Measurements from ENCODE around the gene INPP4B.

INPP4B gene

DNA sequence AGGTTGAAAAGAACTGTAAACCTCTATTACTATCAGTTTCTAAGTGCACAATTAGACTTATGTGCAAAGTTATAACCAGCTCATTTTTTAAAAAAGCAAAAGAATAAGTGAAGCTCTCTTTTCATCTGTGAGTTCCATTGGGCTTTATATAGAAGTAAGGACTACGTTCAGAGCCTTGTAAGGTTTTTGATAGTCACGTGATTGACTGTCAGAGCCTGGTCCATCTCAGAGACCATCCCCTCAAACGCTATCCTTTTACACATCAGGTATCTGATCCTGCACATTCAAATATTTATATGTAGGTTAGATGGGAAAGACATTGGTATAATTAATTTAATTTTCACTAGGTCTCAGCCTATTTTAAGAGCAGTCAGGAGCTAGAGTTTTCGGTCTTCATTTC is 279.3 kb downstream of the INPP4B start:
- DNase-seq = no peak

DNA sequence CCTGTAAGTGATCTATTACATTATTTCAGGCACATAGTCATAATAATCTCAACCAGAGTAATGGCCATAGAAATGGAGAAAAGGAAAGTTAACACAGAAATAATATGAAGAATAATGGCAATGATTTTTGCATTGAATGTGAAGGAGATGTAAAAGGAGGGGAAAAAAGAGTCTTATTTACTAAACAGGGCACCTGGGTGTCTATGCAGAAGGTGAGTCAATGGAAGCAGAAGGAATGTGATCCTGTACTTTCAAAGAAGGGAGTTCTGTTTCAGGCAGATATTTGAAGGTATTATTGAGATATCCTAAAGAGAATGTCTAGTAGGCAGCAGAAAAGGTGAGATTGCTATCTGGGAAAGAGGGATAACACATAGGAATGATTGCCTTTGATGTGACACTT is 279.9 kb downstream of the INPP4B start:
- no peak for DNase-seq

DNA sequence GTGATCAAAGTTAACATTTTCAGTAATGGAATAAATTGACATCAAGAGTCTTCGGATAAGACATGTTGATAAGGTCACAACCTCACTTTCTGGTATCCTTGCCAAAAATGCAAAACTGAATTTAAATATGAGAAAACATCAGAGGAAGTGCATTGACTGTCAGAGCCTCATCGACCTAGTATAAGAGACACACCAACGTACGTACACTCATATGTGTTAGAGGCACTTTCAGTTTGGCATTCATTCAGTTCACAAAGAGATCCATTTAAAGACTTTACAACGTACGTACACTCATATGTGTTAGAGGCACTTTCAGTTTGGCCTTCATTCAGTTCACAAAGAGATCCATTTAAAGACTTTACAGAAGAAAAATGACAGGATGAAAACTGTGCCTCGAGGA is 280.3 kb downstream of the INPP4B start:
- no peak for DNase-seq

DNA sequence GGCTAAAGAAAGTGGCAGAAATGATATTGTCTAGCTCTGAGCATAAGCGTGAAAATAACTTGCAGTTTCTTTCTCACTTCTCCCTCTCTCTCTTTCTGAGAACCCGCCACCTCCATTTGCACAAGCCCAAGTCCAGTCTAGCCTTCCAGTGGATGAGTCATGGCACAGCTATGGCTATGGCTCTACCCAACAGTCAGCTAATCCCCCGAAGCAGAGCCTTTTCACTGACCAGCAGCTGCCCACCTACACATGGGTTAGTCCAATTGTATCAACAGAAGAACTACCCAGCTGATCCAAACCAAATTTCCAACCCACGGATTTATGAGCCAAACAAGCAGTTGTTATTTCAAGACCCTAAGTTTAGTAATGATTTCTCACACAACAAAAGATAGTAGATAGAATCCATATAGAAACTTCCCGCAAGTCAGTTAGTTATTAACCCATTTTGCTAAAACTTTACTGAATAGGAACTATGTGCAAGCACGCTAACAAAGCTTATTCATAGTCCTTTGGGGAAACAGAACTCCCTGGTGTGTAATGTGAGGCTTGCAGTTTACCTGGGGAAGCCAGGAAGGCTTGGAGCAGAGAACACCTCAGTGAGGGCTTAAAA is 282.3 kb downstream of the INPP4B start:
- no peak for DNase-seq

DNA sequence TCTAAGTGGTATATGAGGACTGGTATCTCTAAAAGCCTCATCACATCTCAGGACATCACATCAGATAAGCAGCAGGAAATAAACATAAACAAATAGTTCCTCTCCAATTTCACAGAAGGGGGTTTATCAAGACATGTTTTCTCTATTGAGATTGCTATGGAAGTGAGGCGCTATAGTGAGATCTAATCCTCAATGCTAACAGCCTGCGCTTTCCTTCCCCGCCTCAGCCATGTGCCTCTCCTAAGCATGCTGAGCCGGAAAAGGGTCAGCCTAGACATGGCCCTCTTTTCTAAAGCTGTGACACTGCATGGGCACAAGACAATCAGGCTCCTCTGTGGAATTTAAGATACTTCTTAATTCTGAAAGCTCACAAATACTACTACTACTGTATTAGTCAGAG is 286.1 kb downstream of the INPP4B start:
- DNase-seq = no peak

DNA sequence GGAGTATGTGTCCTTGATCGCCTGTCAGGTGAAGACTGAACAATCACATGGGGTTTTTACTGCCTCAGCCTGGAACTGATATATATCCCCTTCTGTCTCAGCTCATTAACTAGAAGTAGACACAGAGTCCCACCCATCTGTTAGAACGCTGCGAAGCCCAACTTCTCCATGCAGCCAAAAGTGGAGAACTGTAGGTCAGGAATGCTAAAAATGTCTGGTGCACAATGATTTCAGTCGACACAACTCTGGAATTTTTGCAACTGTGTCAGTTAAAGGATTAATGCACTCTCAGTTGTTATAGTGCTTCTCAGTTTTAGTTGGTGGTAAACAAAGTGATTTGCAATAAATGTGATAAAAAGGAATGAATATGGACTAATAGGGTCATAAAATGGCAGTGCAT is 287.2 kb downstream of the INPP4B start:
- DNase-seq = no peak

DNA sequence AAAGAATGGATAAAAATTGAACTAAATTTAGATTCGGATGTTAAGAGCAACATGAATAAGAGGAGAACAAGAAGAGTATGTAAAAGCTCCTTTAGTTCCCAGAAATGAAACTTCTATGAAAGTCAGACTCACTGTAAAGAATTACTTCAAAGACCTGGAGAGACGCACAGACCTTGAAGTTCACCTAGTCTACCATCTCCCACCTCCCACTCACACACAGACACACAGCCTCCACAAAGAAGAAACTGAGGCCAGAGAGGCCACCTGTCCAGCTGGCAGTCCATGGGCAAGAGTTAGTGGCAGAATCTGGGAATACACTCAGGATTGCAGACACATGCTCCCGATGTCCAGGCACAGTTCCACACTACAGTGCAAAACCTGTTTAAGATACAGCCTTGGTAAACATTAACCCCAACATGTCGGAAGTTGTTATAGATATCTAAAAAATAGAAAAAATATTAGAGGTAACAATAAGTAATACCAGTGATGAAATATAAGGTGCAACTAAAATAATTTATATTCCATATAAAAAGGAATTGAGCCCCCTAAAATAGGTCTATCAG is 288.8 kb downstream of the INPP4B start:
- no peak for DNase-seq

DNA sequence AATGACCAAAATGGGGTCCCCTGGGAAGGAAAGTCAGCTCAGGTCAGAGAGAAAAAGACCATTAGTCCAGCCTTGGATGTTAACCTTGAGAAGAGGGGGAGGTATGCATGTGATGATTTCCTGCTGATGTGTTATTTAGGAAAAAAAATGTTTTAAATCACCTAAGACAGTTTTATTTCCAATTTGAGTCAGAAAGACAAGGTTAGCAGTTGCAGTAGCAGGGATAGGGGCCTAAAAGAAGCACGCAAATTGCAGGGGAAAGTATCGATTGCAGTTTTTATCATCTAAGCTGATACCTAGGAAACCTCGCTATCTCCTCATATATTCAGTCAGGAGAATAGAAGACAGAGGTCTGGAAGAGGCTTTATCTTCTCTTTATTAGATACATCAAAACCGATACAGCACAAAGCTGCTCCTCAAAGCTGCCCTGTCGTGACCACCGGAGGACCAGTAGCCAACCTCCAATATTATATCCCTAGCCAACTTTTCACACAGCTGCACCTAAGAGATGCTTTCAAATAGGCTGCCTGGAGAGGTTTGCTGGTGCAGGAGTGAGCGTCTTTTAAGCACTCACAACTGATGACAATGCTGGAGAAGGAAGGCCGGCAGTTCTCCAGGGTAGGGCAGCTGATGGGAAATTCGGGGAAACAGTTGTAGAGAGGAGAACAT is 289.4 kb downstream of the INPP4B start:
- no peak for DNase-seq

DNA sequence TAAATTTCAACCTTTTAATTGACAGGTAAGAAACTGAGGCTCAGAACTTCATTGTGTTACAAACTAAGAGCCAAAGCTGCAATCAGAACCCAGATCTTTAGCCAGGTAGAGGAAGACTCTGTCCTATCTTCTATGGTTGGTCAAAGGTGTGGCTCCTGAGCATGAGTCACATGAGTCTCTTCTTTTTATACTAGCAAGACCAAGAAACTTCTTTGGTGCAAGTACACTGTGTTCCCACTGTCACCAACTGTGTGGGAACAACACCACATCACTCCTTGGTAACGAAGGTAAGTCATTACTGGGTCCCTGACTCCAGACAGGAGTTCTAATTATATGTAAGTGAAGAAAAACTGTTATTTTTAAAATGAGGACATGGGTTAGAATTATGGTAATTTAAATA is 290.1 kb downstream of the INPP4B start:
- DNase-seq = no peak

DNA sequence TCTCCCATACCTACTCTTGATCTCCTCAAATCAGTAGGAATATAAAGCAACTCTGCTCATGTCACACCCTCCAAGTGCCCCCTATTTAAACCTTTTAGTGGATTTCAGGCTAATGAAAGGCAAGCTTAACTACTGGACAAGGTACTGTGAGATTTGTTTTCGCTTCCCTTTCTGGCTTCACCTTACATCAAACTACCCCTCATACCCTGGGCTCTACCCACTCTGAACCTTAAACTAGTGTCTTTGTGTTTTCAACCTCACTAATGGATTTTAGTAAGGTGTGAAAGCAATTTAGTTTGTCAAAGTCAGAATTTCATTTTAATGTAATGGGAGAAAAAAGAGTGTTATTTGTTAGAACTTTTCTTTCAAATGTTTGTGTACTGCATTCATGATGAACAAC is 291.7 kb downstream of the INPP4B start:
- no peak for DNase-seq

DNA sequence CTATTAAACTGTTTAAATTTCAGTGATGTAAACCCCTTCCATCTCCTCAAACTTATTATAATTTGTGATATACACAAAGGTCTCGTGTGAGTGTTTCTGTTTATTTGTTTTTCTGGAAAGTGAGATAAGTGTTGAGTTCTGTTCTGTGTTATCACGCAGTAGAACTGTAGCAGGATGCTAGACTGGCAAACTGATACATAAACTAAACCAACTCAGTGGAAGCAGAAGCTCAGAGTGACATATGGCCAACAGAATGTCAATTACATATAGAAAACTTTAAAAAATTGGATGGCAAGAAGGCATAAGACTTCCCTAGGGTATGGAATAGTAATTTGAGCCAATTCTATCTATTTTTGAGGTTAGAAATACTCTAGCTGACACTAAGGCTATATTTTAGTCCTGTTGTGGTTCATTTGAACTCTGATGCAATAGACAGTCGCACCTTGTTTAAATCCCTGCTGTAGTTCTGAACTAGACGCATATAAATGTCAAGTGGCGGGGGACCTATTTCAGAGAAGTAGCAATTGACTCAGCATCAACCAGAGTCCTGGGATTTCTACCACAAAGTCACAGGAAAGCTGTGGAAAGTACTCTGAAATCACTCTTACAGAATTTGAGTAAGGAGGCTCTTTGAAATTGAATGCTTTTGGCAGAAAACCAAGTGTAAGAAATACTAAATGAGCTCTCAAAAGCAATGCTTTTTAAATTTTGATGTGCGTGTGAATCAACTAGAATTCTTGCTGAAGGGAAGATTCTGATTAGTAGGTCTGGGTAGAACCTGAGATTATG is 294.4 kb downstream of the INPP4B start:
- no peak for DNase-seq

DNA sequence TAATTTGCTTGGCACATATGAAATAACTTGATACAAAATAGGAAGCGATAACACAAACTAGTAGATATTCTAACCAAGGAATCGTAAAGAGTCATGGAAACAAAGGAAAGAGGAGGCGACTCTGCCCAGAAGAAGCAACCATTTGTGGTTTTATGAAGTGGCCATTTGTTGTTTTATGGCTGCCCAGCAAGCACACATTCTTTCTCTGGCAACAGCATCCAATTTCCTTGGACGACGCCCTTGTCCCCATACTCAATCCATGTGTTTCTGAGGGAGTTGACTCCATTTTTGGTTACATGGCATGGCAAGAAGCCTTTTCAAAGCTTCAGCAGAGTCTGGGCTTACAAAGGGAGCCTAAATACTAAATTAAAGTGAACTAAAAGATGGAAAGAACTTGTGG is 295.1 kb downstream of the INPP4B start:
- no peak for DNase-seq

DNA sequence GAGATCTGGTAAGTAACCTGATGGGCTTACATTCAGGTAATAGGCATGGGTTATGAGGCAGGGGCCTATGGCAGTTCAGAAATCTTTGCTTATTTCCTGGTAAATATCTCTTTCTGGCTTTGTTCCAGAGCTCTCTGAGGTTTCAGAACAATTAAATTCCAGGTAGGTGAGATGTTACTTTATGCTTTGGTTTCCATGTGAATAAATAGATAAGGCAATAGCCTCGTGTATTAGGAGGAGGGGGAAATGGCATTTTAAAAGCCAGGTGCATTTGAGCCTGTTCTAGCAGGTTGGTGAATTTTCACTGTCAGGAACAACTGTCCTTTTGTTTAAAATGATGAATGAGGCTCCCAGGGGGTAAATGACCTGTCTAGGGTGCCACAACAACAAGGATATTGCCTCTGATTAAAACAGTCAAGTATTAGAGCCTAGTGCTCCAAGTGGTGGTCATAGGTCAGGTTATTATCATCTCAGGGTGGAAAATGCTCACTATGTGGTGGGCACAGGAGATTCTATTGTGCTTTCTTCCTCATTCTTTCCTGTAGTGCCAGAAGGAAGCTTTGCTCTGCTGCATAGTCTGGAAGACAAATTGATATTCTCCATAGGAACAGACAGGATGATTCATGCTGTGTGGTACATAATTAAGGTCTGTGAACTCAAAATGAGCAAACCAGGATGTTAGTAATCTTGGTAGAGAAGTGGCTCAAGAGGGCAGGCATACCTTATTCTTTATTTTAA is 296.2 kb downstream of the INPP4B start:
- peak; percentile 96 for DNase-seq

DNA sequence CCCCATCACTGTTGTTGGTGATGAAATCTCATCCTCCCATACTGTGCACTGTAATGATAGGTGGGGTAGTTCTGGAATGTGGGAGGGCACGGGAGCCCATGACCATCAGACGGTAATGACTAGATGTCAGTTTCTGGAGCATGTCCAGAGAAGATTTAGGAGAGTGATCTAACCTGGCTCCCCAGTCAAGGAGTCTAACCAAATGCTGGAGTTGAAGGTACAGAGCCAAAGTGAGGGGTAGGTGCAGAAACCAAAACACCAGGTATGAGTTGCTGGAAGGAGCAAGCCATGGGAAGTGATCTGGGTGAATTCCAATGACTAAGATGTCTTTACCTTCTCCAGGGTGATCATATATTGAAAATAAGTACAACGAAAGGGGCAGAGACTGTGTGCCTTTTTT is 296.9 kb downstream of the INPP4B start:
- DNase-seq = no peak

DNA sequence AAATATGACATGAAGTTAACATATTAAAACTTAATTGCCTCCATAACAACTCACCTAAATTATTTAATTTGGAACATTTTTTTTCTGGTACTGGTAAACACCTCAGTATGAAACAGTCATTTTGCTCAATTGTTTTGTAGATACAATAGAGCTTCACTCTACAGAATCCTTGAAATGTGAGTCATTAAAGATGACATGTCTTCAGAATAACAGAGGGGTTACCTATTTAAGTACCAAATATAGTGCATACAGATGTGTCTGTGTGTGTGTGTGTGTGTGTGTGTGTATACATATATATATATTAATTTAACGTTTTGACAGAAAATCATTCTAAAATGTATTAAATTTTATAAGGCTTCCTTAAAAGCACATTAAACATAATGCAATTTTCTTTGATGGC is 297.6 kb downstream of the INPP4B start:
- no peak for DNase-seq

DNA sequence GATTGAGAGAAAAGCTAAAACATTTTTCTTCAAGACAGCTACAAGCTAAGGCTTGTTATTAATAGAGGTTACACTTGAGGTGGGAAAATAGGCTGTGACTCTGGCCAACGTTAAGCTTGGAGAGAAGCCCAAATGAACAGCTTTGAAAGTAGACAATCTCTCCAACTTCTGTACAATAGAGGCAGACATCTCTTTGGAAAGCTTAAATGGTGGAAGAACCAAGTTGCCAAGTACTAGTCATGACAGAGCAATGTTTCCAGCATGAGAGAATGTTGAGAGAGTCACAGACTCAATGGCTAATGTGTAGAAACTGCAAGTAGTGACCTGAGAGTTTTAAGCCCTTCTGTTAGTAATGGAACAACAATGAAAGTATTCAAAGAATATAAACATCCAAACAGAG is 298.1 kb downstream of the INPP4B start:
- DNase-seq = no peak

DNA sequence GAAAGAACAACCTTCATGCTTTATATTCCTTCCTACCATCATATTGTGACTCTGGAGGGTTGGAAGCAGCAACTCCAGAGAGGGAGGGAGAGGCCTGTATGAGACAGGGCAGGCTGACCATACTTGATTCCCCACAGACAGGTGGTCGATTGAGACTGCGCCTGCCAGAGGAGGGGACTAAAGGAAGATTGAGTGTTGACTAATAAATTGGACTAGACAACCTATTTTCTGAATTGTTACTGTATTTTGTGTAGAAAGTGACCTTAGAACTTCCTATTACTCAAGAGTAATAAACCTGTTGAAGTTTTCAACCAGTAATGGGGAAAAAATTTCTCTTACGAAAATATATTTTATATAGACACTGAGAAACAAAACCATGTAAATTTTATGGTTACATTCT is 301.5 kb downstream of the INPP4B start:
- DNase-seq = no peak

DNA sequence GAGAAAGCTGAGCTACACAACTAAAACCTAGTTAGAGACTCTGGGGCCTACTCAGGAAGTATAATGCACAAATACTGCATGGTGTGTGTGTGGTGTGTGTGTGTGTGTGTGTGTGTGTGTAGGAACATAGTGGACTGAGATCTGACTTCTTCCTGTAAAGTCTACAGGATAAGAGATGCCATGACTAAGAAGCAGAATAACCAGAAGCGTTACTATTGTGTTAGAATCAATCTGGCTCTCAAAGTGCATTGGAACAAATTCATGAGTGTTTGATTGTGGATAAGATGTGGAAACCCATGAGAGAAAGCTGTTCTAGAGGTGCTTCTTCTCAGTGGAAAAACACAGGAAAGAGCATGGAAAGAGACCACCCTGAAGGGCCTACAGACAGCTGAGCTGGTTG is 302.1 kb downstream of the INPP4B start:
- no peak for DNase-seq

DNA sequence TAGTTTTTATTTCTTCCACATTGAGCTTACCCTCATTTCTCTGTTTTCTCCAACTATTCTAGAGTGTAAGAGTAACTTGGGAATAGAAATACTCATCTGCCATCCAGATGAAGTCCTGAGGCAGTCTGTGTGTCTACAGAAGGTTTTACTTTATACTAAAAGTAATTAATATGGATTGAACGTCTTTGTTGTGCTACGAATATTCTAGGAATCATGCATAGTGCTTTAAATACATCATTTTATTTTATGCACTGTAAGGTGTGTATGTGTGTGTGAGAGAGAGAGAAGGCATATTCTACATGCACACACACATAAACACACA is 305.7 kb downstream of the INPP4B start:
- DNase-seq = no peak

DNA sequence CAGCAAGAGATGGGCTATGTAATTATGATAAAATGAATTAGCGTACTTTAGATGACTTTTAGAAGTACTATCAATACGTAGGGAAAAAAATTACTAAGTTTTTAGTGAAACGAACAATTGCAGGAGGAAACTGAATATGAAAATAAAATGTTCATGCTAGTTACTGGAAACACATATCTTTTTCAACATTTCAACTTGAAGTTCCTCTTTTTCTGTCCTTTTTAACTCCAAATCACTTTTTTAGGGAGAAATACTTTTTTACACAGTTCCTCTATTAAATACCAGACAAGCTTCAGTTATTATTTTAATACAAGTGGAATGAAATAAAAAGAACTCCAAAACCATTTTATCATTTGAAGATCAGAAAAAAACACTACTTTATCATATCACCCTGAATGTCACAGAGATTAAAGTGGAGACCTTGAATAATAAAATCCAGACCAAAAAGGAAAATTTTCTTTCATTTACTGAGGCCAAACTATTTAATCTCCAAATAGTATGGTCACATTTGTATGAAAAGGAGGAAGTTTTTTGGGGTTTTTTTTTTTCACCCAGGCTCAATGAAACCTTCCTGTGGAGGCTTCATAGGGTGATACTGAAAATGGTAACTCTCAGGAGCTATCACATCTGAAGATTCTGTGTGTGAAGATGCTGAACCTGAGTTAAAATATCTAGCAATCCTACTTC is 306.2 kb downstream of the INPP4B start:
- DNase-seq = no peak

DNA sequence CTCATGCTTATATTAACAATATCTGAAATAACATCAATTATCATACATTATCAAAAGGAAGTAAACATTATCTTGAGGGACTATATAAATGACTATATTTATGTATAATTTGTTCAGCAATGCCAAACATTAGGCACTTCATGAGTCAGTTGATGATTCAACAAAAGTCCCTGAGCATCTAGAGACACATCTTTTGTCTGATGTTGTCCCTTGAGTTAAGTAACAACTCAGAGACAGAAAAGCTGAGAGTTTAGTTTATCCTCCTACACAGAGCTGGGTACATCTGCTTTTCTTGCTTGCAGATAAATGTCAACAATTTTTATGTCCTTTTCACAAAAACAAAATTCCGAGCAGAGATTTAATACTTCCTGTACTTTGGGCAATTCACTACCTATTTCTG is 311.1 kb downstream of the INPP4B start:
- no peak for DNase-seq

DNA sequence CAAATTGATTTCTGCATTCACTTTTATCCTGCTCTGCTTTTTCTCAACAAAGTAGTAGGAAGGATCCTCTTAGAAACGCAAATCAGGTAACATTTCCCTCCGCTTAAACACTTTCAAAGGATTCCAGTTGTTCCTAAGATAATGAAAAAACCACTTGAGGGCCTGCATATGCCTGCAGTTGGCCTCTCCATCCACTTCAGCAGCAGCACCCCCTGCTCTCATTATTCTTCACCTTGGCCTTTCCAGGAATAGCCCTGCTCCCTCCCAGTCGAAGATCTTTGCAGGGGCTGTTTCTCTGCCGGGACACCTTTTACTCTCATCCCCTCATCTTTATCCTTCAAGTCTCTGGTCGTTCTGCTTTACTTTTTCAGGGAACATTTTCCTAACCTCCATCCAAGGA is 314.0 kb downstream of the INPP4B start:
- no peak for DNase-seq

DNA sequence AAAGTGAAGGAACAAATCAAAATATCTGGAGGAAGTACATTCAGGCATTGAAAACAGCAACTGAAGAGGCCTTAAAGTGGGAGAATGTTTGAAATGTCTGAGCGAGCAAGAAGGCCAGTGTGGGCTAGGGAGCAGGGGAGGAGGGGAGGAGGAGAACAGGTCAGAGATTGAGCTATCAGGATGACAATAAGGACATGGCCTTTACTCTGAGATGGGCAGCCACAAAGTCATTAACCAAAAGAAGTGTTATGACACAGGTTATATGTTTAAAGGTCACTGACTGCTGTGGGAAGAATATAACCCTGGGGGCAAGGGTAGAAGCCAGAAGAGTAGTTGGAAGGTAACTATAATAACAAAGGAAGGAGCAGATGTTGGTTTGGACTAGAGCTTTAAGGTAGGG is 315.4 kb downstream of the INPP4B start:
- DNase-seq = no peak

All from NCI-H1417 treated with DMSO at 0.1 percent for 48 hours (cell line).